IMR-90 (cell line): Measurements from ENCODE around the gene TCOF1. TPM values are rescaled to one million over a fixed set of nuclear protein-coding genes. Genes with fewer than 3 reads are reported as not detected.
"Not testable (repeated sequence)": the region's sequence is repeated elsewhere in the genome, so short reads cannot be mapped to it uniquely, and the experiment has no call there.

Experiments
- ATAC-seq: fragments of 200-7000 bp; cut with Tn5 transposase; 2 replicates; pipeline ENCODE4 v1.9.1; 2020; ENCODE audit warnings: low read depth, mild to moderate bottlenecking, moderate library complexity
- BruUV-seq: library from RNA; stranded (reverse); fragments of 400-500 nt; replicated peaks from 2 replicates; lab custom pipeline; 2021; lab: Mats Ljungman, UMichigan
- CTCF ChIA-PET: fragments of 300-600 bp; formaldehyde crosslinking; extraction: SDS; loops from one replicate; lab custom pipeline; 2021; ENCODE audit warnings: antibody characterized with exemption; lab: Yijun Ruan, JAX
- POLR2A ChIA-PET: fragments of 300-600 bp; sonication (Branson Sonifier 250); formaldehyde crosslinking; loops from one replicate; lab custom pipeline; 2022; ENCODE audit warnings: antibody characterized with exemption; ENCODE audit not compliant: unreplicated experiment; lab: Charles Lee
- DNase-seq: peaks from one replicate; pipeline ENCODE4 v3.0.0; 2013
- H2AFZ ChIP-seq: replicated peaks from 2 replicates; pipeline ENCODE3; 2013; ENCODE audit warnings: low read length, mild to moderate bottlenecking; ENCODE audit not compliant: poor library complexity
- H2AK5ac ChIP-seq: 2 replicates; pipeline ENCODE4 v1.6.1; 2013; ENCODE audit warnings: low read depth, low read length, inconsistent platforms
- H2AK9ac ChIP-seq: replicated peaks from 2 replicates; pipeline ENCODE3; 2013; ENCODE audit warnings: mild to moderate bottlenecking, low read depth, low read length, moderate library complexity; ENCODE audit not compliant: poor library complexity
- H2BK120ac ChIP-seq: 2 replicates; pipeline ENCODE4 v1.6.1; 2013; ENCODE audit warnings: low read depth, low read length, inconsistent platforms
- H2BK15ac ChIP-seq: 3 replicates; pipeline ENCODE4 v1.6.1; 2013; ENCODE audit warnings: low read depth, low read length, inconsistent platforms
- H2BK20ac ChIP-seq: 2 replicates; pipeline ENCODE4 v1.6.1; 2013; ENCODE audit warnings: low read depth, mild to moderate bottlenecking, inconsistent platforms, low read length, moderate library complexity
- H2BK5ac ChIP-seq: 2 replicates; pipeline ENCODE4 v1.6.1; 2013; ENCODE audit warnings: mild to moderate bottlenecking, low read depth, low read length, inconsistent platforms; ENCODE audit not compliant: poor library complexity, severe bottlenecking
- H3K14ac ChIP-seq: replicated peaks from 2 replicates; pipeline ENCODE4 v1.6.1; 2013; ENCODE audit warnings: low read depth, low read length, inconsistent platforms
- H3K18ac ChIP-seq: 2 replicates; pipeline ENCODE4 v1.6.1; 2013; ENCODE audit warnings: low read depth, low read length, control low read depth
- H3K23ac ChIP-seq: 2 replicates; pipeline ENCODE4 v1.6.1; 2013; ENCODE audit warnings: low read depth, low read length, inconsistent platforms
- H3K27ac ChIP-seq: 2 replicates; pipeline ENCODE4 v1.5.1; 2013; ENCODE audit warnings: mild to moderate bottlenecking, control low read depth, low read length; ENCODE audit not compliant: insufficient read depth
- H3K27me3 ChIP-seq: 2 replicates; pipeline ENCODE4 v1.6.1; 2013; ENCODE audit warnings: low read length; ENCODE audit not compliant: control insufficient read depth, insufficient read depth
- H3K36me3 ChIP-seq: 2 replicates; pipeline ENCODE4 v1.6.1; 2013; ENCODE audit warnings: low read length, mixed read lengths; ENCODE audit not compliant: control insufficient read depth, insufficient read depth
- H3K4ac ChIP-seq: 2 replicates; pipeline ENCODE4 v1.6.1; 2013; ENCODE audit warnings: low read depth, low read length, inconsistent platforms
- H3K4me1 ChIP-seq: 2 replicates; pipeline ENCODE4 v1.6.1; 2013; ENCODE audit warnings: low read length, mixed read lengths; ENCODE audit not compliant: control insufficient read depth, insufficient read depth
- H3K4me2 ChIP-seq: 2 replicates; pipeline ENCODE4 v1.6.1; 2013; ENCODE audit warnings: low read depth, mild to moderate bottlenecking, control low read depth, low read length, moderate library complexity
- H3K4me3 ChIP-seq: 2 replicates; pipeline ENCODE4 v1.5.1; 2013; ENCODE audit warnings: low read depth, mild to moderate bottlenecking, control low read depth, low read length, moderate library complexity; ENCODE audit not compliant: insufficient read depth
- H3K56ac ChIP-seq: 2 replicates; pipeline ENCODE4 v1.6.1; 2013; ENCODE audit warnings: low read length, inconsistent platforms; ENCODE audit not compliant: insufficient read depth; ENCODE audit errors: extremely low read depth
- H3K79me1 ChIP-seq, 2 experiments: 2 replicates each; pipeline ENCODE4 v1.6.1; 2013; ENCODE audit warnings: low read length in 2 of 2, inconsistent platforms in 1 of 2, low read depth in 1 of 2
- H3K9ac ChIP-seq: 2 replicates; pipeline ENCODE4 v1.6.1; 2013; ENCODE audit warnings: low read depth, low read length, control low read depth
- H3K9me1 ChIP-seq: 2 replicates; pipeline ENCODE4 v1.6.1; 2013; ENCODE audit warnings: low read length, inconsistent platforms; ENCODE audit not compliant: insufficient read depth
- H3K9me3 ChIP-seq: 2 replicates; pipeline ENCODE4 v1.6.1; 2013; ENCODE audit warnings: low read length; ENCODE audit not compliant: control insufficient read depth, insufficient read depth
- H4K20me1 ChIP-seq: 2 replicates; pipeline ENCODE4 v1.6.1; 2013; ENCODE audit warnings: low read length, inconsistent platforms; ENCODE audit not compliant: insufficient read depth
- H4K5ac ChIP-seq: 2 replicates; pipeline ENCODE4 v1.6.1; 2013; ENCODE audit warnings: mild to moderate bottlenecking, low read depth, low read length, control low read depth
- H4K8ac ChIP-seq, 2 experiments: 2 replicates each; pipeline ENCODE4 v1.6.1; 2013; ENCODE audit warnings: low read depth in 2 of 2, low read length in 2 of 2, control low read depth in 1 of 2, inconsistent platforms in 1 of 2
- H4K91ac ChIP-seq: 2 replicates; pipeline ENCODE4 v1.6.1; 2013; ENCODE audit warnings: low read depth, low read length, inconsistent platforms; ENCODE audit not compliant: insufficient read depth
- WGBS, 2 experiments: methylation state at CpG; one replicate each; pipeline versions ENCODE4 v1.1.5 to v1.1.7; 2013; ENCODE audit warnings: missing lambda C conversion rate in 2 of 2; ENCODE audit not compliant: insufficient read length in 1 of 2; ENCODE audit errors: extremely low coverage in 2 of 2; 5-methylcytosine and 5-hydroxymethylcytosine counted together
- dilution Hi-C: fragments of 300-500 bp; cut with HindIII; formaldehyde crosslinking; loops from one replicate; pipeline ENCODE4 v1.14.3; 2018; ENCODE audit warnings: low sequenced_read_pairs; ENCODE audit not compliant: unreplicated experiment
- in situ Hi-C: fragments of 300-500 bp; cut with MboI; formaldehyde crosslinking; loops from 3 replicates; pipeline ENCODE4 v1.14.3; 2019; ENCODE audit warnings: low sequenced_read_pairs, inconsistent platforms, mixed read lengths
- intact Hi-C: fragments of 100-400 bp; cut with micrococcal nuclease; formaldehyde crosslinking; loops from 2 replicates; pipeline ENCODE4 v1.10.0; 2022
- polyA plus RNA-seq, 3 experiments: library from polyadenylated mRNA; depleted of rRNA; stranded (reverse); fragments of >200 nt; gene quantifications; 2 replicates each; pipeline ENCODE4 v1.2.3, GENCODE V29; 2012; ENCODE audit warnings: low replicate concordance in 1 of 3
- total RNA-seq: library from RNA; depleted of rRNA; stranded (reverse); fragments of >200 nt; gene quantifications from 2 replicates; pipeline ENCODE4 v1.2.3, GENCODE V29; 2012

TCOF1 gene
- total and polyA plus RNA-seq, 2 of the 4 experiments (the other 2 are of a cell fraction): 18.2 to 19.7 TPM

GRCh38 chr5:150413902-150414790 is 56.6 kb downstream of the TCOF1 start:
- H2AFZ ChIP-seq, H4K20me1 ChIP-seq, H2AK9ac ChIP-seq, H3K79me1 ChIP-seq, BruUV-seq, in situ Hi-C loops, intact Hi-C loops, CTCF ChIA-PET, H3K27me3 ChIP-seq, H4K91ac ChIP-seq, H3K9ac ChIP-seq, H3K56ac ChIP-seq, H3K9me1 ChIP-seq, H3K4ac ChIP-seq, ATAC-seq, H2BK20ac ChIP-seq, H3K14ac ChIP-seq, H3K36me3 ChIP-seq, H2BK120ac ChIP-seq, H2AK5ac ChIP-seq, dilution Hi-C loops, H4K8ac ChIP-seq, H4K5ac ChIP-seq, H3K23ac ChIP-seq, H3K4me1 ChIP-seq, H3K27ac ChIP-seq, H3K9me3 ChIP-seq, H2BK5ac ChIP-seq, H3K4me2 ChIP-seq, H3K18ac ChIP-seq, H2BK15ac ChIP-seq, H3K4me3 ChIP-seq, DNase-seq: not testable (repeated sequence)
- WGBS, 2 experiments: 92% methylated on average over 9 of the region's 16 CpGs; no CpG with 5 or more reads in 1 of the 2 experiments
- POLR2A ChIA-PET: interaction anchor here (0.6 kb wide), 1 partner anchor 384 kb away, joined by 4 read pairs; no protein-coding TSS in a partner anchor
